Measurements from ENCODE around the gene YY1AP1.
"Not testable (repeated sequence)": the region's sequence is repeated elsewhere in the genome, so short reads cannot be mapped to it uniquely, and the experiment has no call there.

YY1AP1 gene

GRCh38 chr1:155688324-155689080 lies at the start of gene YY1AP1:
Gene YY1AP1, minus strand, starts transcription at chr1:155688774. Its CDS starts 8,338 bp downstream, at chr1:155680436.
- DNase-seq, result peak; percentile 98

GRCh38 chr1:155729031-155729898 lies 40.7 kb upstream of the YY1AP1 start:
- no peak for DNase-seq

- no peak for DNase-seq
Measured at GRCh38 chr1:155725142-155725541, 36.6 kb upstream of the YY1AP1 start.

GRCh38 chr1:155719703-155720102 lies 31.1 kb upstream of the YY1AP1 start:
- no peak for DNase-seq

GRCh38 chr1:155718524-155719115 lies 30.0 kb upstream of the YY1AP1 start:
- DNase-seq, result not testable (repeated sequence)

- DNase-seq, result no peak
Measured at GRCh38 chr1:155717041-155717440, 28.5 kb upstream of the YY1AP1 start.

- DNase-seq, result no peak
Measured at GRCh38 chr1:155715777-155716176, 27.2 kb upstream of the YY1AP1 start.

GRCh38 chr1:155715056-155715455 lies 26.5 kb upstream of the YY1AP1 start:
- not testable (repeated sequence) for DNase-seq

- no peak for DNase-seq
Measured at GRCh38 chr1:155713075-155713474, 24.5 kb upstream of the YY1AP1 start.

- not testable (repeated sequence) for DNase-seq
Measured at GRCh38 chr1:155712636-155713035, 24.1 kb upstream of the YY1AP1 start.

- not testable (repeated sequence) for DNase-seq
Measured at GRCh38 chr1:155711457-155711856, 22.9 kb upstream of the YY1AP1 start.

- DNase-seq, result no peak
Measured at GRCh38 chr1:155709391-155709790, 20.8 kb upstream of the YY1AP1 start.

GRCh38 chr1:155706139-155706538 lies 17.6 kb upstream of the YY1AP1 start:
- no peak for DNase-seq

GRCh38 chr1:155704414-155704813 lies 15.8 kb upstream of the YY1AP1 start:
- DNase-seq, result not testable (repeated sequence)

GRCh38 chr1:155703216-155703615 lies 14.6 kb upstream of the YY1AP1 start:
- no peak for DNase-seq

- not testable (repeated sequence) for DNase-seq
Measured at GRCh38 chr1:155701675-155702074, 13.1 kb upstream of the YY1AP1 start.

GRCh38 chr1:155699062-155699461 lies 10.5 kb upstream of the YY1AP1 start:
- DNase-seq, result not testable (repeated sequence)

GRCh38 chr1:155698382-155699038 lies 9.9 kb upstream of the YY1AP1 start:
- DNase-seq, result no peak

- DNase-seq, result not testable (repeated sequence)
Measured at GRCh38 chr1:155697616-155698015, 9.0 kb upstream of the YY1AP1 start.

- no peak for DNase-seq
Measured at GRCh38 chr1:155697046-155697445, 8.5 kb upstream of the YY1AP1 start.

GRCh38 chr1:155696524-155696923 lies 8.0 kb upstream of the YY1AP1 start:
- DNase-seq, result no peak

GRCh38 chr1:155695608-155696007 lies 7.0 kb upstream of the YY1AP1 start:
- DNase-seq, result no peak

GRCh38 chr1:155695072-155695471 lies 6.5 kb upstream of the YY1AP1 start:
- DNase-seq, result no peak
